NCI-H187 treated with DMSO at 0.1 percent for 48 hours (cell line): ENCODE data around the gene WDCP.
"Not testable (repeated sequence)": the region's sequence is repeated elsewhere in the genome, so short reads cannot be mapped to it uniquely, and the experiment has no call there.

Source experiments
- DNase-seq: peaks from one replicate; lab custom pipeline; 2025; lab: John Stamatoyannopoulos, UW

Gene WDCP

DNA sequence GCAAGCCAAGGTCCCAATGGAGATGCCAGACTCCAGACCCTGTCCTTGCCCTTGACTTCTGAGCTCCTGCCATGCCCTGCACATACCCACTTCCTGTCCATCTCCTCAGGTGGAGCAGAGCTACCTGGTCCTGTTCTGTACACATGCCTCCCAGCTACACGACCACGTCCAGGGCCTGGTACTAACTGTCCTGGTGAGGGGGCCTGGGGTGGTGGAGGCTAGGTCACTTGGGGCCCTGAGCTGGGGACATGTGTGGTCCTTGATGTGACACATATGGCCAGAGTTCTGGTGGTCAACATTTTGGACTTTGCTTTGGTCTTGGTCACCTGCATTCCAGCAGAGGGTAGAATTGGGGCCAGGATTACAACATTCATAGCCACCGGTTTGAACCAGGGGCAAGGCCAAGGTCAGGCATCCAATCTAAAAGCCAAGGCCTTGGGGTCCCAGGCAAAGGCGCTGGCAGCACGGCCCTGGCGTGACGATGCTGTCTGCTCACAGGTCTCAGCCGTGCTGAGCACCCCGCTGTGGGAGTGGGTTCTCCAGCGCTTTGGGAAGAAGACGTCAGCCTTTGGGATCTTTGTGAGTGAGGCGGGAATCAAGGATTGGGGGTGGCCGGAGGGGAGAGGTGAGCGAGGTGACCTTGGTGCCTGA lies 24.7 kb downstream of the WDCP start:
- DNase-seq, result no peak

DNA sequence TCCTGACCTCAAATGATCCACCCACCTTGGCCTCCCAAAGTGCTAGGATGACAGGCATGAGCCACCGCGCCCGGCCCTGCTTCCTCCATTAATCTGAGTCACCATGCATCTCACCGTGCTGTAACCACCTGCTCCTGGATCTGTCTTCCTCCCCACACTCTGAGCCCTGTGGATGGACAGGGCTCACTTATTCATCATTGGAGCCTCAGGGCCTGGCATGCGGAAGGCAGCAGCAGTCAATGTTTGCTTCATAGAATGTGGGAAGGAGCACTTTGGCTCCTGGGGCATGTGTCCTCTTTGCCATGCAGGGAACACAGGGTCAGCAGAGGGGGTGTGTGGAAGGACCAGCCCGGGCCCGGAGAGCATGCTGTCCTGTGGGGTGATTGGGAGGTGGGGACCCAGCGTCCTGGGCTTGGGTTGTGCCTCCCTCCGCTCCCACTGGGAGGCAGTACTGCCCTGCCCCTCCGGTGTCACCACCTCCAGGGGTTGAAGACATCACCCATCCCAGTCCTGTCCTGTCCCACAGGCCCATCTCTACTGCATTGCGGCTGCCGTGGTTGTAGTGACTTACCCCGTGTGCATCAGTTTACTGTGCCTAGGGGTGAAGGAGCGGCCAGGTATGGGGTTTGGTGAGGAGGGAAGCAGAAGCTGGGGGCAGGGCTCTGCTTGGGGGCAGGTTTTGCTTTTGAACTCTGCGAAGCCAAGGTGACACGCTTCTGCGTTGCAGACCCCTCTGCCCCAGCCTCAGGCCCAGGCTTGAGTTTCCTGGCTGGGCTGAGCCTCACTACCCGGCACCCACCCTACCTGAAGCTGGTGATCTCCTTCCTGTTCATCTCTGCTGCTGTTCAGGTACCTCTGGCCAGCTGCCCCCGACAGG lies 25.8 kb downstream of the WDCP start:
- DNase-seq, result no peak

DNA sequence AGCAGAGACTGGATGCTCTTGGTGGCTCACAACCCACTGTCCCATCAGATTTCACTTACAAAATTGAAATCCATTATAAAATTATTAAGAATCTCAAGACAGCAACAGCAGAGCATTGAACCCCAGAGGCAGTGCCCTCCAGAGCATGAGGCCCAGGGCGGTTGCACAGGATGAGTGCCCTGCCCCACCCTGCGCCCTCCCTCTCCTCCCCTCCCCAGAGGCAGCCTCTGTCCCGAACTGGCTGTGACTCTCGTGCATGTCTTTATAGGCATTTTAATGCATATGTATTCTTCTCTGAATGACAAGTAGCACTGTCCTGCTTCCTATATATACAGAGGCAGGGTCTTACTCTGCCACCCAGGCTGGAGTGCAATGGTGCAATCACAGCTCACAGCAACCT lies 26.9 kb downstream of the WDCP start:
- DNase-seq, result no peak

DNA sequence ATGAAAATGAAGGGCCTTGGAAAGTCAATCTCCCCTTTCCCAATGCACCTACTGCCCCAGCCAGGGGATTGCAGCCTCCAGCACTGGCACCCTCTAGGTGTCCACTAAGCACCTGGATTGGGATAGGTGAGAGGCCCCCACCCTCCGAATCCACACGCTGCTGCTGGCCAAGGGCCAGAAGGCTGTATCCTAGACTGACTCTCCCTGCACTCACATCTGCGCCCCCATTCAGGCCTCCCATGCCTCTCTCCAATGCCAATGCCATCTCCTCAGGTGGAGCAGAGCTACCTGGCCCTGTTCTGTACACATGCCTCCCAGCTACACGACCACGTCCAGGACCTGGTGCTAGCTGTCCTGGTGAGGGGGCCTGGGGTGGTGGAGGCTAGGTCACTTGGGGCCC lies 27.5 kb downstream of the WDCP start:
- no peak for DNase-seq

DNA sequence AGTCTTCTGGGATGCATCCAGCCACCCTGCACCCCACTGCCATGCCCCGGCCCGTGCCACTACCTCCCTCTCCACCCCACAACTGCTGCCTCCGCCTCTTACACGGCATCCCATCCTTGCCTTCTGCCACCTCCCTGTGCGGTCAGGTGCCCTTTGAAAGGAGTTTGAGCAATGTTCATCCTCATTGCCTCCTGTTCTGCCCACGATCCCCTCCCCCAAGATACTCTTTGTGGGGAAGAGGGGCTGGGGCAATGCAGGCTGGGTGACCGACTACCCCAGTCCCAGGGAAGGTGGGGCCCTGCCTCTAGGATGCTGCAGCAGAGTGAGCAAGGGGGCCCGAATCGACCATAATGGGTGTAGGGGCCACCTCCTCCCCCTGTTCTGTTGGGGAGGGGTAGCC lies 28.9 kb downstream of the WDCP start:
- no peak for DNase-seq

DNA sequence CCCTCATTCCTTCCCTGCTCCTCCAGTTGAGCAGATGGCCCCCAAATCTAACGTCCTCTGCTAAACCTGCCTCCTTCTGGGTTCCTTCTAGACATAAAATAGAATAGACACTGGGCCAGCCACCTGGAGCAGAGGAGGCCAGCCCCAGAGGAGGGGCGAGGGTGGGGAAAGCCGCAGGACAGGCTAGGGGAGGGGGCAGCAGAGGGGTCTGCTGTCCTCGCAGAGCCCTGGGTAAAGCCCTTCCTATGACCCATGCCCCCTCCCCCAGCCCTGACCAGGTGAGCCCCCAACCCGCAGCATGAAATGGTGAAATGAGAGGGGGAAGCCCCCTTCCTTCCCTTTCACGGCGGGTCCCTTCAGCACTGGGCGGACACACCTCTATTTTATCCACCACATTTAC lies 29.5 kb downstream of the WDCP start:
- DNase-seq, result no peak

DNA sequence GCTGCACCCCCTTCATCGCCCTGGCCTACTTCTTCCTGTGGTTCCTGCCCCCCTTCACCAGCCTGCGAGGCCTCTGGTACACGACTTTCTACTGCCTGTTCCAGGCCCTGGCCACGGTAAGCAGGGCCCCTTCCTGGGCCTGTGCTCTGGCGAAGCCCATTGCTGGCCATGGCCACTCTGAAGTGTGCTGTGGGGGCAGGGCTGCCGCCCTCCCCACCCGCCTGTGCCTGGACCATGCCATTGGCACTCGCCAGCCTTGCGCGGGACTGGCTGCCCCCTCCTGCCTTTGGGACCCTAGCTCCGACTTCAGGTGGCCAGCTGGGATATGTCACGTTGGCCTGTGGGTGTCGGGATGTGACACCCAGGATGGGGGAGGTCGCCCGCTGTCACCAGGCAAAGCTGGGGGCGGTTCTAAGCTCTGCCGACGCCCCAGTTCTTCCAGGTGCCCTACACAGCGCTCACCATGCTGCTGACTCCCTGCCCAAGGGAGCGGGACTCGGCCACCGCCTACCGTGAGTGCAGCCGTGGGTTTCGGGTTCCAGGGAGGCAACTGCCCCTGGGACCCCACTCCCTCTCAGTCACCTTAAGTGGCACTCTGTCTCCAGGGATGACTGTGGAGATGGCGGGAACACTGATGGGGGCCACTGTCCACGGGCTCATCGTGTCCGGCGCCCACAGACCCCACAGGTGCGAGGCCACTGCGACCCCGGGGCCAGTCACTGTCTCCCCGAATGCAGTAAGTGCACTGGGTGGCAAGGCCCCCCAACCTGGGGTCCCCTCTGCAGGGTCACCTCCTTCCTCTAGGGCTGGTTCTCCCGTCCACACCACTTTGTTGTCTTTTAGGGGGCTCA lies 30.1 kb downstream of the WDCP start:
- DNase-seq, result no peak

DNA sequence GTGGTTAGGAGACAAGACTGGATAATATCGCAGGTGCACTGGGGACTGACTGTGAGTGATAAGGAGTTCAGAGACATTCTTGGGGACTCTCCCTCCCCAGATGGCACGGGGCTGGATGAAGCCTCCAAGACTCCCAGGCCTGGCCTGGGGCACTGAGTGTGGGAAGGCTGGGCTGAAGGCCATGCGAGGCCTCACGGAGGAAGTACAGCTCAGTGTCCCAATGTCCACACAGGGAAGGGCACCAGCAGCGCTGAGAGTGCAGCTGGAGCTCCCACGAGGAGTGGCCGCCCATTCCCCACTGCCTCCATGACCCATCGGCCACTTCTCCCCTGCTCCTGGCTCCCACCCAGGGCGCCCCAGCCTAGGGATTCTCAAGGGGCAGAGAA lies 30.8 kb downstream of the WDCP start:
- no peak for DNase-seq

DNA sequence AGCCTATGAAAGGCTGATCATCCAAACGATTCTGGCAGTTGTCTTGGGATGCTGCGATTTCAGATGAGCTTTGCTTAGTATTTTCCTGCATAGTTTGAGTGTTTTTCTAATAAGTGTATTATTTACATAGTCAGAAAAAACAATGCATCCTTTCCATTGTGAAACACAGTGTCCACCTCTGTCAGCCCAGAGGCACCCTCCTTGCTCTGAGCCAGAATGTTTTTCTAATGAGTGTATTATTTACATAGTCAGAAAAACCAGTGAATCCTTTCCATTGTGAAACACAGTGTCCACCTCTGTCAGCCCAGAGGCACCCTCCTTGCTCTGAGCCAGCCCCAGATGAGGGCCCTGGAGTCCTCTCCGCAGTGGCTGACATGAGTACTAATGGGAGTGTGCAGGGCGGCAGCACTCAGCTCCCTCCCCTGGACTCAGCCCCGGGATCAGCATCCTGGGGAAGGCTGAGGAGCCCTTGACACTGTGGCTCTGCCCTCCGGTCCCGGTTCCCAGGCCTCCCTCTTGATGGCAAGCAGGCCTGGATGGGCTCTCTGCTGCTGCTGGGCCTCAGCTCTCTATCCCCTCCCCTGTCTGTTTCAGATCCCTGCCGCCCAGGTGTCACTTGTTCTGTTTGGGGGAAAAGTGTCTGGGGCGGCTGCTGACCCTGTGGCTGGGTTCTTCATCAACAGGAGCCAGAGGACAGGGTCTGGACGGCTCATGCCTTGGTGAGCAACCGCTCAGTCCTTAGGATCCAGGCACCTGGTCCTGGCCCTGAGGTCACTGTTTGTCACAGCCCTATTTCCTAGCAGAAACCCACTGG lies 31.4 kb downstream of the WDCP start:
- no peak for DNase-seq

DNA sequence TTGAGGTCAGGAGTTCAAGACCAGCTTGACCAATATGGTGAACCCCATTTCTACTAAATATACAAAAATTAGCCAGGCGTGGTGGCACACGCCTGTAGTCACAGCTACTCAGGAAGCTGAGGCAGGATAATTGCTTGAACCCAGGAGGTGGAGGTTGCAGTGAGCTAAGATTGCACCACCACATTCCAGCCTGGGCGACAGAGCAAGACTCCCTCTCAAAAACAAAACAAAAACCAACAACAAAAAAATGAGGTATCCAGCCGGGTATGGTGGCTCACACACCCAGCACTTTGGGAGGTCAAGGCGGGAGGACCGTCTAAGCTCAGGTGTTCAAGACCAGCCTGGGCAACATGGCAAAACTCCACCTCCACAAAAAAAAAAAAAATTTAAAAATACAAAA lies 32.3 kb downstream of the WDCP start:
- DNase-seq, result not testable (repeated sequence)

DNA sequence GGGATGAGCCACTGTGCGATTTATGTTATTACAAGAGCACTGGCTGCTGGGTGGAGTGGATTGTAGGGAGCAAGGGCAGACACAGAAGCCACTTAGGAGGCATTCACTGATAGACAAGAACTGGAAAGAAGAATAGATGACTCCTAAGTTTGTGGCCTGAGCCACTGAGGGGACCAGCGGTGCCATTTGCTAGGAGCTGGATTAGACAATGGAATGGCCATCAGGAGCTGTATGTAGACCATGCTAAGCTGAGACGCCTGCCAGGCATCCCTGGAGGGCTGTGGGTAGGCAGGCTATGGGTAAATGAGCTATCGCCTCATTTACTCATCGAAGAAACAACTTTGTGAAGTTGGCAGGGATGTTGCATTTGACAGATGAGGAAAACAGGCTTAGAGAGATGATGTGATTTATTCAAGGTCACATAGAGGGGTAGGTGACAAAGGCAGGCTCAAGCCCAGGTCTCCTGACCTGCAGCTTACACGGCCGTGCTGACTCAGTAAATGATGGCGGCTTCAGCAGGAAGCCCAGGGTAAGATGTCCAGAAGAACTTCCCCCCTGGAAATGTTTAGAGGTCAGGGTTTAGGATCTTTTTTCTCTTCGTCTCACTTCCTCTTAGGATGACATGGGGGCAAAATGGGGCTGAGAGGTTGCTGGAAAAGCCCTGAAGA lies 34.5 kb downstream of the WDCP start:
- DNase-seq, result no peak

DNA sequence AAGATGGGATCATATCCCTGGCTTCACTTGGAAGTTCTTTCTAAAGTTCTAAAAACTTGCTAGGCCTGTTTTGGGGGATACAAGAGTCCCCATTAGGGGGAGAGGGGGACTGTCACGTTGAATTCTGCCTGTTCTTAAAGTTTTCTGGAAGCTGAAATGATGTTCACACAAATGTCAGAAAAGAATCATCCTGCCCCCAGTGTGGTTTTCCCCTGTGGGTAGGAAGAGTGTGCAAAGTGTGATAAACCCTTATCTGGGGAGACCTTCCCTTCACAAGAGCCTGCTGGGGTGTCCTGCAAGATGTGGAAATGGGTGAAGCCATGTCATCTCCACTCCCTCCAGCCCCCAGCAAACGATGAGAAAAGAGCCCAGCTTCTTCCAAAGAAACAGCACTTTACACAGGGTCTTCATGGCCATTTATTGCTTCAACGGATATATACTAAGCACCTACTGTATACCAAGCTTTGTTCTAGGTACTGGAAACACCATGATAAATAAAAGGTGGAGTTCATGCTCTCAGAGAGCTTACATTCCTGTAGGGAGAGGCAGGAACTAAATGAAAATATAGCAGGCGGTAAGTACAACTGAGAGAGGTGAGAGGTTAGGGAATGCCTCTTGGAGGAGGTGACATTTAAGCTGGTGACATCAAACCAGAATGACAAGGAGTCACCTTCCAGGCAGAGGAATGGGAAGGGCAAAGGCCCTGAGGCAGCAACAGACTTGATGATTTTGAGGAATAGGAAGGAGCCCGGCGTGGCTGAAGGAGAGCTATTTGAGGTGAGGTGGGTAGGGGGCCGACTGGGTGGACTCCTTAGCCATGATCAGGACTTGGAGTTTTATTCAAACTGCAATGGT lies 35.7 kb downstream of the WDCP start:
- no peak for DNase-seq

DNA sequence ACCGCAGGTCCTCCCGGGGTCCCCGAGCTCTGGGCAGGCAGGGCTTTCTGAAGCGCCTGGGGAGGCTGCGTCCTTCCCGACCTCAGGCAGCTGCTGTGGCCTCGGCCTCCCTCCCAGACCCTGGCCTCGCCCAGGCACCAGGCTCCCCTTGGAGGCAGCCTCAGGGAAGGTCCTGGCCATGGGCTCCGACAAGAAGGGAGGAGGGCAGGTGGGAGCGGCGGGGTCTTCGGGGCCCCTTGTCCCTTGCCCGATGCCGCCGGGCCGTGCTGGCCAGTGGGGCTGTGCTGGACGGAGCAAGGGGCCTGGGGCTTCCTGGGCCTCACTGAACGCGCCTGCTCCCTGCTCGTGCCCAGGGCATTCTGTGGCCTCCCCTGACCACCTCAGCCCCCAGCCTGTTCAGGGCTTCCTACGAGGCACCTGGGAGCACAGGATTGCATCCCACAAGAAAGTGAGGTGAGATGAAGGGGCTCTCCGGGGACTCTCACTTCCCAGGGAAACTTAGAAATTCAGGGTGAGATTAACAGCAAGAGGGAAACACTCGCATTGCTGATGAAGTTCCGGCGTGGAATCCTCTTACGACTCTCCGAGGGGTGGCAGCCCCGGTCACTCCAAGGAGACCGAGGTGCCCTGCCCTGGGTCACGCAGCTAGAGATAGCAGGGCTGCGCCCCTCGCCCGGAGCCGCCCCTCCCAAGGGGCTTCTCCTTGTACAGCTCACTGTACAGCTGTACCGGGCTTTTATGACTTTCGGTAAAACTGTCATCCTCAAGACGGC lies 36.5 kb downstream of the WDCP start:
- DNase-seq, result no peak

DNA sequence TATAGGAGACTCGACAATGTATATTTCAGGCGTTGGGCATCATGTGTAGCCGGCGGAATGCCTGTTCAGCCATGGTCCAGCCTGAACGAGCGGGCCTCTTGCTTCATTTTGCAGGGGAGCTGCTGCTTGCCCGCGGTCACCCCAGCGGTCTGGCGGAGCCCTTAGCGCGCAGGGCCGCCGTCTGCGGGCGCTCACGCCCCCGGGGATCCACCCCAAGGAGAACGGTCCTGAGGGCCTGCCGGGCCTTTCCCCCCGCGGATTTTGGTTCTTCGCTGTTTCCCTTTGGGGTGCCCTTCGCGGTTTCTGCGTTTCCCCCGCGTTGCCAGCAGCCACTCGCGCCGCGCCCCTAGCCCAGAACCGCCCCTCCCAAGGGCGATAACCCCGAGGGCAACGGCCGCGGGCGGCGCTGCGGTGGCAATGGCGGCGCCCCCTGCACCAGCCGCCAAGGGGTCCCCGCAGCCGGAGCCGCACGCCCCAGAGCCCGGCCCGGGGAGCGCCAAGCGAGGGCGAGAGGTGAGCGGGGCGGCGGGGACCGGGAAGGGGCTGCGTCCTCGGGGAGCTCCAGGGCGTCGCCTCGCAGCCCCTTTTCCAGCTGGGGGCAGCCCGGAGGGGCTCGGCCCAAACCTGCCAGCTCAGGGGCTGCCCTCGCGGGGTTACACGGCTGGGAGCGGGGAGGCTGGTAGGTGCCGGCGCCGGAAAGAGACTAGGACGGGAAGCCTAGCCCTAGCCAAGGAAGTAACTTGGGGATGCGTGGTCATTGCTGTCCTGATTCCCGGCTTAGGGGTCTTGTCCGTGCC lies 37.3 kb downstream of the WDCP start, which contains the start of gene MFSD2B:
MFSD2B (plus strand) TSS at position 406 of the 797 bp plus-strand sequence; CDS start at position 418, 12 bp downstream.
- DNase-seq, result no peak

DNA sequence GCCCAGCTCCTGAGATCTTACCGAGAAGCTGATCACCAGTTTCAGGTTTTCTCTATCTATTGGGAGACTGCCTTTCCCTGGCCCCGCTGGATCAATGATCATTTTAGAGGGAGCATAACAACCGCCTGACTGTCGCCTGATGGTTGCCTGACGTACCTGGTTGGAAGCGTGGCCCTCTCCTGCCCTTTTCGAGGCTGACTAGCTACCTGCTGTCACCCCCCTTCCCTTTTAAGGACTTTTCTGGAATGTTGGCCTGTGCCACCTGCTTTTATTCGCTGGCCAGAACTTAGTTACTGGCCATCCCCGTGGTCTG lies 37.9 kb downstream of the WDCP start:
- no peak for DNase-seq

DNA sequence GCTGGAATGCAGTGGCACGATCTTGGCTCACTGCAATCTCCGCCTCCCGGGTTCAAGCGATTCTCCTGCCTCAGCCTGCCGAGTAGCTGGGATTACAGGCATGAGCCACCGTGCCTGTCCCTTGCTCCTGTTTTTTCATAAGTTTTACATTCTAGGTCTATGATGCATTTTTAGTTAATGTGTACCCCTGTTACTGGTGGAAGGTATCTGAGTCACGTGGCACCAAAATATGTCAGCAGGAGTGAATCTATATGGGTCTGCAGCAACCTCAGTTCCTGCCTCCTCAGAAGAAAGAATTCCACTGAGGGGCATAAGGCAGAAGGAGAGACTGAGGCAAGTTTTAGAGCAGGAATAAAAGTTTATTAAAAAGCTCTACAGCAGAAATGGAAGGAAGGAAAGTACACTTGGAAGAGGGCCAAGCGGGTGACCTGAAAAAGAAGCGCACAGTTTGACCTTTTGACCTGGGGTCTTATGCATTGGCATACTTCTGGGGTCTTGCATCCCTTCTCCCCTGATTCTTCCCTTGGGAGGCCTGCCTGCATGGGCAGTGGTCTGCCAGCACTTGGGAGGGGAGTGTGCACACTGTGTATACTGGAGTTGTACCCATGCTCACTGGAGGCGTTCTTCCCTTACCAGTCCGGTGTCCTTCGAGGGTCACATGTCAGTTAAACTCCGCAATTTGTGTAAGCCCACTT lies 38.4 kb downstream of the WDCP start:
- DNase-seq, result no peak

DNA sequence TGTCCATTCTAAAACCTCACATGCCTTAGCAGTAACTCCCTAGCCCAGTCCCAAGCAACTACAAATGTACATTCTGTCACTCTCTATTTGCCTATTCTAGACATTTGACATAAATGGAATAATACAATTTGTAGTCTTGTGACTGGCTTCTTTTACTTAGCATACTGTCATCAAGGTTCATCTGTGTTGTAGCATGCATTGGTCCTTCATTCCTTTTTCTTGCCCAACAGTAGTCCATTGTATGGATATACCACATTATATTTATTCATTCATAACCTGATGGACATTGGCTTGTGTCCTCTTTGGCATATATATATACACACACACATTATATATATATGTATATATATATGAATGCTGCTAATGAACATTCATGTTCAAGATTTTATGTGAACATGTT lies 39.5 kb downstream of the WDCP start:
- DNase-seq, result no peak

DNA sequence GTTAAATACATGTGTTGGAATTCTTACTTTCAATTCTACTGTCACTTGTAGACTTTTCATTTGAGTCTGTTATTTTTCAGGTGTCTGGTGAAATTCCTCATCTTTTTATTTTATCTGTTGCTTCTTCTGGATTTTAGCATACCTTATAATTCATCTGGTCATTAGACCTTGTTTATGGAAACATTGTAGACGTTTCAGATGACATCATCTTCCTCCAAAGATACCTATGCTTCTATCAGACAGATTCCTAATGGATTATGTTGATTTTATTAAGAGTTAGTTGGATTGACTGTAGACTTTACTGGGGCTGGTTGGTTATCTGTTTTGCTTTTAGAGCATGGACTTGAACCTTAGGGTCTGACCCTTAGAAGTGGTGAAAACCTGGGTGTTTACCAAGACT lies 52.6 kb downstream of the WDCP start:
- DNase-seq, result no peak
